Ureter (tissue), 1 donor: ENCODE results near the gene ESR1. TPM values are rescaled to one million over a fixed set of nuclear protein-coding genes. Genes with fewer than 3 reads are reported as not detected.

Experiments used
- DNase-seq: peaks from one replicate; pipeline ENCODE4 v3.0.0-alpha.2; 2020; ENCODE audit warnings: low spot score
- total RNA-seq: library from RNA; stranded (reverse); gene quantifications from one replicate; pipeline ENCODE4 v1.2.4, GENCODE V29; 2023
- donor health status: DM: yes; HTN: yes; CAD: no.

ESR1 gene
- total RNA-seq, 1 donor from 2014 or later, result 9.6 TPM

GRCh38 chr6:152173321-152173720 lies 365.8 kb downstream of the ESR1 start:
- DNase-seq, result no peak

GRCh38 chr6:152173957-152174356 lies 366.5 kb downstream of the ESR1 start:
- DNase-seq, result no peak

GRCh38 chr6:152176268-152176667 lies 368.8 kb downstream of the ESR1 start:
- DNase-seq, result no peak
